ENCODE measurements around the gene KCNK15.
"Not testable (repeated sequence)": the region's sequence is repeated elsewhere in the genome, so short reads cannot be mapped to it uniquely, and the experiment has no call there.

The KCNK15 gene

GRCh38 chr20:44759595-44759994 is 13.9 kb downstream of the KCNK15 start:
- DNase-seq (ENCODE audit: low read depth), result peak; percentile 10

- DNase-seq (ENCODE audit: low read depth), result no peak
Measured at GRCh38 chr20:44761423-44761822, 15.8 kb downstream of the KCNK15 start.

- DNase-seq (ENCODE audit: low read depth), result no peak
Measured at GRCh38 chr20:44762466-44763140, 16.9 kb downstream of the KCNK15 start.

- DNase-seq (ENCODE audit: low read depth), result not testable (repeated sequence)
Measured at GRCh38 chr20:44763798-44764197, 18.1 kb downstream of the KCNK15 start.

GRCh38 chr20:44765091-44765490 is 19.4 kb downstream of the KCNK15 start:
- no peak for DNase-seq (ENCODE audit: low read depth)

- DNase-seq (ENCODE audit: low read depth), result no peak
Measured at GRCh38 chr20:44765701-44766347, 20.2 kb downstream of the KCNK15 start.

- no peak for DNase-seq (ENCODE audit: low read depth)
Measured at GRCh38 chr20:44768256-44768655, 22.6 kb downstream of the KCNK15 start.

GRCh38 chr20:44768854-44769480 is 23.3 kb downstream of the KCNK15 start:
- no peak for DNase-seq (ENCODE audit: low read depth)

- no peak for DNase-seq (ENCODE audit: low read depth)
Measured at GRCh38 chr20:44769481-44769863, 23.8 kb downstream of the KCNK15 start.

GRCh38 chr20:44770484-44771171 is 25.0 kb downstream of the KCNK15 start:
- no peak for DNase-seq (ENCODE audit: low read depth)

GRCh38 chr20:44771172-44771535 is 25.5 kb downstream of the KCNK15 start:
- no peak for DNase-seq (ENCODE audit: low read depth)

GRCh38 chr20:44772636-44773035 is 27.0 kb downstream of the KCNK15 start:
- no peak for DNase-seq (ENCODE audit: low read depth)

- DNase-seq (ENCODE audit: low read depth), result no peak
Measured at GRCh38 chr20:44773070-44773829, 27.6 kb downstream of the KCNK15 start.

- DNase-seq (ENCODE audit: low read depth), result peak; percentile 41
Measured at GRCh38 chr20:44776980-44777379, 31.3 kb downstream of the KCNK15 start.

GRCh38 chr20:44780226-44780625 is 34.6 kb downstream of the KCNK15 start:
- peak; percentile 64 for DNase-seq (ENCODE audit: low read depth)

- DNase-seq (ENCODE audit: low read depth), result no peak
Measured at GRCh38 chr20:44781118-44781517, 35.5 kb downstream of the KCNK15 start.

GRCh38 chr20:44781791-44782190 is 36.1 kb downstream of the KCNK15 start:
- DNase-seq (ENCODE audit: low read depth), result no peak

GRCh38 chr20:44784688-44785087 is 39.0 kb downstream of the KCNK15 start:
- no peak for DNase-seq (ENCODE audit: low read depth)

- DNase-seq (ENCODE audit: low read depth), result peak; percentile 10
Measured at GRCh38 chr20:44785768-44786167, 40.1 kb downstream of the KCNK15 start.

- DNase-seq (ENCODE audit: low read depth), result no peak
Measured at GRCh38 chr20:44787299-44787698, 41.6 kb downstream of the KCNK15 start.

- no peak for DNase-seq (ENCODE audit: low read depth)
Measured at GRCh38 chr20:44788706-44789456, 43.2 kb downstream of the KCNK15 start.
